HG02973 (cell line): ENCODE measurements around the gene CFAP299.
"Not testable (repeated sequence)": the region's sequence is repeated elsewhere in the genome, so short reads cannot be mapped to it uniquely, and the experiment has no call there.

Experiments used
- ATAC-seq: cut with Tn5 transposase; IDR thresholded peaks from one replicate; pipeline ENCODE4 v1.9.1; 2021; ENCODE audit warnings: moderate library complexity; ENCODE audit not compliant: unreplicated experiment

CFAP299 gene

GRCh38 chr4:80586716-80587115 is 251.2 kb downstream of the CFAP299 start:
- ATAC-seq, result no peak

DNA sequence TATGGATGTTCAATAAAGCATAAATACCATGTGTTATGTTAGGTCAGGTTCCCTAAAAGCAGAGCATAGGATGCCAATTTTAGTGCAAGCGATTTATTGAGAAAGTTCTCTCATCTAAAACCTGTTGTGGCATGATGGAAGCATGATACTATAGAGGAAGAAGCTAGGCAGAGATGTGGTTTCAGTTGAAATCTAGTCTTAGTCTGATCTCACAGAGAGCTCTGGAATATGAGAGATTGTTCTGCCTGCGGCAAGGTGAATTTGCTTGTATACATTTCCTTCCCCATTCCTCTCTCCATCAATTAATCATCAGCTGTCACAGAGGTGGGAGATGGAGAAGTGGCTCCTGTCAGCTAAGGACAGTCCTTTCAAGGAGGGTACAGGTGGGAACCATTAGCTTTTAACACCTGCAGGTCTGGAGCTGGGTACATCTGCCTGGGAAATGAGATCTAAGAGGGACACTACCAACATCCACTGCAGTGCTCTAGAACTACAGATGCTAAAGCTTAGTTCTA is 252.4 kb downstream of the CFAP299 start:
- no peak for ATAC-seq

- no peak for ATAC-seq
Observed at GRCh38 chr4:80592950-80593349, 257.4 kb downstream of the CFAP299 start.

- ATAC-seq, result no peak
Observed at GRCh38 chr4:80594701-80595100, 259.2 kb downstream of the CFAP299 start.

GRCh38 chr4:80608281-80608980 is 272.9 kb downstream of the CFAP299 start:
- ATAC-seq, result no peak

DNA sequence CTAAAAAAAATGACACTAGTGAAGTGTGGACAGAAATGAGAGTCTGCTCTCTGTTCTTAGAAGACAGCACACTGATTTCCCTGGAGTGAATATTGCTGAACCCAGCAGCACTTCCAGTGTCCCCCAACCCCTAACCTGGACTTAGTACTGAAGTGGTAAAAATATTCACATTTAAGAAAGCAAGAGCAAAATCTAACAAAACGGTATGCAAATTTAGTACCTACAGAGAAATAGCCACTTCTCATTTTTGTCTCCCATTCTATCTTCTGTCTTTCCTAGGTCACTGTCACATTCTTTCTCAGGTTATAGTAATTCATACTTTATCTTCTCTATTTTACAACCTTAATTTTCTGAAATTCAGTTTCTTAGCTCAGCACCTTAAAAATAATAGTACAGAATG is 274.7 kb downstream of the CFAP299 start:
- ATAC-seq, result no peak

- ATAC-seq, result peak; percentile 70
Observed at GRCh38 chr4:80610845-80611677, 275.5 kb downstream of the CFAP299 start.

DNA sequence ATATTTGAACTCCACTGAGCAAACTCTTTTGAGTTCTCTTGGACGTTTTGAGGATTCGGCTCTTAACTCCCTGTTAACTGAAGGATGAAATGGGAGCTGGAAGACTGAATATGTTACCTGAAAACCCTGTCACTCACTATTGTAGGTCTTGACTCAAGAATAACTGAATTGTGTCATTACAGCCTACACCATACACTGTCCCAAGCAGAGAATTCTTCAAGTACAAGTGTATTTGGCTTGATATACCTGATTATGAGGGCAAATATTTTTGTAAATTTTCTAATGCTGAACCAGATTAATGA is 276.1 kb downstream of the CFAP299 start:
- peak; percentile 8 for ATAC-seq

DNA sequence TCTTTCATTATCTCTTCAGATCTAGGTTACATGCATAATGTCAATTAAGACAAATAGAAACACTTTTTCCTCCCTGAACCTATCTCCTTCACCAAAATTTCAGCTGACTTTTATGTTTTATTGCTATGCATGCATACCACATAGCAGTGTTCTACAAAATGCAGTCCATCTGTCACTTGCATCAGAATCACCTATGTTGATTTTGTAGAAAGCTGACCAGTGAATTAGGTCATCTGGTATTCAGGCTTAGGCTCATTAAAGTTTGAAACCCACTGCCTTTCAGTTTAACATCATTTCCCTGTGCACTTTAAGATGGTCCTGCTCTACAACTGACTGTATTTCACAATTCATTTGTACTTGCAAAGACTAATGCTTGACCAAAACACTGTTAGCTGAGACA is 277.9 kb downstream of the CFAP299 start:
- ATAC-seq, result no peak

DNA sequence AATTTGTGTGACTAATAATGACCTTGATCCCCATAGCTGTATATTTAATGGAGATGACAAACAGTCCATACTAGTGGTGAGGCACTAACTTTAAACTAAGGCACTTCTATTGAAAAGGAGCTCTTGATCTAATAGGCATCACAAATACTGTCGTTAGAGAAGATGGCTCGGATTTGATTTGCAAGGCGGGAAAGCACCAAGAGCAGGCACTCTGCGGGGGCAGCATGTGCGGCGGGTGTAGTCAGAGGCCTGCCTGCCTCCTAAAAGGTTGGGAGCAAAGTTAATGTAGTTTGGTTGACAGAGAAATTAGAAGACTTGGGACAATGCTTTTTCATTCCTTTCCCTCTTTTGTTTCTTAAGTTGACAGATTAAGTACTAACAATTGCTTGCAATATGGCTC is 278.8 kb downstream of the CFAP299 start:
- no peak for ATAC-seq

- no peak for ATAC-seq
Observed at GRCh38 chr4:80615099-80615498, 279.6 kb downstream of the CFAP299 start.

DNA sequence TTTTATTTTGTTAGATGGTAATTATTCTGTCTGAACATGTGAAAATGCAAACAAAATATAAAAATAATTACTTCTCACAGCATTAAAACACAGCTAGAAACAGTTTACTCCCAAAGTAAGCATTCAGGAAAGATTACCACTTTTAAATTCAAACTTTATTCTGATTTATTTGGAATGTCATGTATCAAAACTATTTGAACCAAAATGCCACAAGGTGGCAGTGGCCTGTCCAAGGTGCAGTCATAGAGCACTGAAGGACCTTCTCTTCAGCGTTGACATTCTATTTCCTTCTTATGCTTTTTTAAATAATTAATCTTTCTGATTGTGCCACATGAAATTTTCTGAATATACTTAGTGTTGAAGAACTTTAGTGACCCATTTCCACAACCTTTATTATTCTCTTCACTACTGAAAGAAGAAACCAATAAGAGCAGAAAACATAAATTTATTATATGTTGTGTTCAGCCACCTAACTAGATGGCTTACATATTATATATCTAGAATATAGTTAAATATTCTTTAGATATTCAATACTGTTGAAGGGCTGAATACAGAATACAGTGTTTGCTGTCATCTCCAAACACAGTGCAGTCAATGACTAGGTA is 283.6 kb downstream of the CFAP299 start:
- no peak for ATAC-seq

DNA sequence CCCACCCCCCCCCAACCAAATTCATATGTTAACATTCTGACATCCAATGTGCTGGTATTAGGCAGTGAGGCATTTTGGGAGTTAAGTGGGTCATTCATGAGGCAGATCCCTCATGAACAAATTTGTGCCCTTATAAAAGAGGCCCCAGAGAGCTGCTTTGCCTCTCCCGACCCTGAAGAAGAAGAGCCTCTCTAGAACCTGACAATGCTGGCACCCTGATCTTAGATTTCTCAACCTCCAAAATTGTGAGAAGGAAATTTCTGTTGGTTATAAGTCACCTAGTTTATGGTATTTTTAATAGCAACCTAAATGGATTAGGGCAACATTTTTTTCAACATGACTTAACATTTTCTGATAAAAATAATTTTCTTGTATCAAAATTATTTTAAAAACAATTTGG is 296.3 kb downstream of the CFAP299 start:
- ATAC-seq, result no peak

- ATAC-seq, result no peak
Observed at GRCh38 chr4:80637190-80637589, 301.7 kb downstream of the CFAP299 start.

- no peak for ATAC-seq
Observed at GRCh38 chr4:80646061-80646460, 310.5 kb downstream of the CFAP299 start.

DNA sequence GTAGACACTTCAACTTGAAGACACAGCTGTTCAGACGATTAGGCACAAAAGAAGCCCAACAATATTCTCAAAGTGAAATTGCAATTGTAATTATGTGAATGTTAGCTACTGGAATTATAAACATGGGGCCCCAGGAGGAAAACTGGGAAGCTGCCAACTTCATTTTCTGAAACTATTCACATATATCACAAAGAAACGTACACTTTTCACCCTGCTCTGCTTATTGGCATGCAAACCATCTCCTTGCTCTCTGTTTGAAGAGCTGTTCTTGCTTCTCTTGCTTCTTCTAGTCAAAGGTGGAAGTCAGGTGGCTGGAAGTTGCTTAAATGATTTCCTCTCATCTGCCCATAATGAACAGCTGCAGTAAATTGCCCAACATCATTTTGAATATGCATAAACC is 320.1 kb downstream of the CFAP299 start:
- ATAC-seq, result no peak

GRCh38 chr4:80670118-80670517 is 334.6 kb downstream of the CFAP299 start:
- not testable (repeated sequence) for ATAC-seq

- no peak for ATAC-seq
Observed at GRCh38 chr4:80678413-80678812, 342.9 kb downstream of the CFAP299 start.

GRCh38 chr4:80680934-80681333 is 345.4 kb downstream of the CFAP299 start:
- ATAC-seq, result no peak

DNA sequence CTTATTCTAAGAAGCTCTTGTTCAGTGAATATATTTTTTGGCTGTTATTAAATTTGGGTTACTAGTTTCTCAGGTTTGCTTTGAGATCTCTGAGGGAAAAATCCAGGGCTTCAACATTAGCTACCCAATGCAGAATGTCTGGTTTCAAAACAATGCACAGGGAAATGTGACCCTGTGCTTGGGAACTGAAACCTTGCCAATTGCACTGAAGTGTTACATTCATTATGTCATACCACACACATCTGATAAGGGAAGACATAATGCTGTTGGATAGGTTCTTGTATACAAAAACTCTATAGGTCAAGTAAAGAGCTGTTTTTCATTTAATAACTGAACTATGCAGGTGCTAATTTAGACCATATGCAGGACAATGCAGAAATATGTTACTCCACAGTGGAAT is 349.7 kb downstream of the CFAP299 start:
- no peak for ATAC-seq

- not testable (repeated sequence) for ATAC-seq
Observed at GRCh38 chr4:80687736-80688135, 352.2 kb downstream of the CFAP299 start.

GRCh38 chr4:80694171-80694570 is 358.6 kb downstream of the CFAP299 start:
- ATAC-seq, result no peak
